ENCODE results near the gene TEX2.
"Not testable (repeated sequence)": the region's sequence is repeated elsewhere in the genome, so short reads cannot be mapped to it uniquely, and the experiment has no call there.

The TEX2 gene

DNA sequence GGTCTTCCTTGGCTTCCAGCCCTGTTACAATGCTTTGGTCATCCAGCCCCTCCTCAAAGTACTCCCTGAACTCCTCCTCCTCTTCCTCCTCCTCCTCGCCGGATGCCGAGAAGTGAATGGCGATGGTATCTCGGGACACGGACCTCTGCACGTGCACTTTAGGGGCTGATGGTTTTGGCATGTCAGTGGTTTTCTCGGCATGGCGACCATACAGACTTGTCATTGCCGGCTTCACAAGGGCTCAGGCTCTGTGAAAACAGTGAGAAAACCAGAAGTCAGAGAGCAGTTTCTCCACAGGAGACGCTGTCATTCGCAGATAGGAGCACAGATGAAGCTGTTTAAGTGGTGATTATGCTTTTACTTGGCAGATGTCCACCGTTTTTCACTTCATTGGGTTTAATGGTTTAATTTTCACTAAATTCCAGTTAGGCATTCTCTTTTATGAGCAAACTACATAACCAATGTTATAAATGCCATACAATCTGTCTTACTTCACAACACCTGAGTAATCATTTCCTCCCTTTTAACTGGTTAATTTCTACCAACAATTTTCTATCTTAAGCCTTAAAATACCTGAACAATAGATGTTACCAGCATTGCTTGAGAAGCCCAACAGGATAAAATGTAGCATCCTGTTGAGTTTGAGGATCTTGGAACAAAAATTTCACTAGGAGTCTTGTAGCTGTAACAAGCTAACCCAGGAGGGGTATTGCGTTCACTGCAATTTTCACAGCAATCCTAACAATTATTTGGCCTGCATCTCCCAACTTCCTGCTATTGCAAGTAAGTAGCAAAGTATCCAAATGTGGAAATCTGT, 48.9 kb downstream of the TEX2 start:
- DNase-seq (ENCODE audit: low read depth in 2 of 2), result no peak

DNA sequence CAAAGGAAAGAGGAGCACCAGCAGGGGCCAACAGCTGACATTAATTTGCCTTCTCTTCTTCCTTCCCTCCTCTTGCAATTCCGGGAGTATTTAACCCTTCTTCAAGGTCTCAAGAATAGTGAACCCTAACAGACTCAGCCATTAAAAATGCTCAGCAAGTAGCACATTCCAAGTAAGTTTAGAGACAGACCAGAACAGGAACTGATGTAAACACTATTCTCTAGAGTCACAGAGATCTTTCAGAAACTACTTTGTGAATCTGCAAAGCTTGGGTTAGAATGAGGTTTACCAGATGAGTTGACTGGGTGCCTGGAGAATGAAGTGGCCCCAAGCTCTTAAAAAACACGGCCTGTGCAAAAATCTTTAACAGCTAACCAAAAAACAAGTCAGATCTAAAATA, 50.9 kb downstream of the TEX2 start:
- no peak for DNase-seq (ENCODE audit: low read depth in 2 of 2)

- DNase-seq (ENCODE audit: low read depth in 2 of 2), result no peak
These were observed 53.1 kb downstream of the TEX2 start for GRCh38 chr17:64209983-64210382.

- no peak for DNase-seq (ENCODE audit: low read depth in 2 of 2)
These were observed 53.6 kb downstream of the TEX2 start for GRCh38 chr17:64209356-64209941.

DNA sequence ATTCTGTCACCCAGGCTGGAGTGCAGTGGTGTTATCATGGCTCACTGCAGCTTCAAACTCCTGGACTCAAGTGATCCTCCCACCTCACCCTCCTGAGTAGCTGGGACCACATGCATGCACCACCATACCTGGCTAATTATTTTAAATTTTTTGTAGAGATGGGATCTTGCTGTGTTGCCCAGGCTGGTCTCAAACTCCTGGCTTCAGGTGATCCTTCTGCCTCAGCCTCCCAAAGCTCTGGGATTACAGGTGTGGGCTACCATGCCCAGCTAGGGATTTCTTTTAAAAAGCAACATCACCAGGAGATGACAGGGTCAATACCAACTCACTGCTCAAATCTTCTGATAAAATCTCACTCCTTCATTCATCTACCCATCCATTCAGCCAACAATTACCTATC, 54.4 kb downstream of the TEX2 start:
- DNase-seq (ENCODE audit: low read depth in 2 of 2), result not testable (repeated sequence)

DNA sequence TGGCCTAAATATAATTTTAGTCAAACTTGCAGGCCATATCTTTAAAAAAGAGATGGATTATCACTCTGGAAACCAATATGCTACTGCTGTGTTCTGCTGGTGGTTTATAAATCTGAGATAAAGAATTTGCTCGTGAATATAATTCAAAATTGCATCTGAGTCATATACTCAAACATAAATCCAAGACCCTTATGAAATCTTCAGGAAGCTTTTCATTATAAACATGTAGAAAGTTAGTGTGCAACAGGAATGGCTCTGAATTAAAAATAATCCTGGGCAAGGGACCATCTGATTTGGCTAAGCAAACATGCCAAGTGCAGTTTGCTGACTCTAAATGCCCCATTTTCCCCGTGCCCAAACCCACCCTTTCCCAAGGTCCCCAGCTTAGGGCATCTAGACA, 57.3 kb downstream of the TEX2 start:
- DNase-seq (ENCODE audit: low read depth in 2 of 2), result no peak

DNA sequence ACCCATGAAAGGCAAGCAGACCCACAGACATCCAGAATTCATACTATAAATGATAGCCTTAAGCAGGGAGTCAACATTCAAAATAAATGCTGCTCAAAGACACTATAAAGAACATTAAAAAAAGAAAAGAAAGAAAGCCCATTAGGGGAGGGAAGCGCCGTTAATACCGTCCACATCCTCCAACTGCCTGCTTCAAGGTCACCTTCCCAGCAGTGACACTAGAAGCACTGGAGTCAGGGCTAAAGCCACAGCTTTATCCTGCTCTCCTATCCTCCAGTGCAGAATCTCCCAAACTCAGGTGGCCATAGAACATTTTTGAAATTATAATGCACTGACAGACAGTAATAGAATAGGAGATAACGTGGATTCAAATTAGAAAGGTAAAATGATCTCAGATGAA, 59.4 kb downstream of the TEX2 start:
- no peak for DNase-seq (ENCODE audit: low read depth in 2 of 2)

GRCh38 chr17:64202683-64203344, 60.2 kb downstream of the TEX2 start:
- no peak for DNase-seq (ENCODE audit: low read depth in 2 of 2)

GRCh38 chr17:64200080-64201032, 62.7 kb downstream of the TEX2 start:
- DNase-seq (ENCODE audit: low read depth in 2 of 2), result no peak

DNA sequence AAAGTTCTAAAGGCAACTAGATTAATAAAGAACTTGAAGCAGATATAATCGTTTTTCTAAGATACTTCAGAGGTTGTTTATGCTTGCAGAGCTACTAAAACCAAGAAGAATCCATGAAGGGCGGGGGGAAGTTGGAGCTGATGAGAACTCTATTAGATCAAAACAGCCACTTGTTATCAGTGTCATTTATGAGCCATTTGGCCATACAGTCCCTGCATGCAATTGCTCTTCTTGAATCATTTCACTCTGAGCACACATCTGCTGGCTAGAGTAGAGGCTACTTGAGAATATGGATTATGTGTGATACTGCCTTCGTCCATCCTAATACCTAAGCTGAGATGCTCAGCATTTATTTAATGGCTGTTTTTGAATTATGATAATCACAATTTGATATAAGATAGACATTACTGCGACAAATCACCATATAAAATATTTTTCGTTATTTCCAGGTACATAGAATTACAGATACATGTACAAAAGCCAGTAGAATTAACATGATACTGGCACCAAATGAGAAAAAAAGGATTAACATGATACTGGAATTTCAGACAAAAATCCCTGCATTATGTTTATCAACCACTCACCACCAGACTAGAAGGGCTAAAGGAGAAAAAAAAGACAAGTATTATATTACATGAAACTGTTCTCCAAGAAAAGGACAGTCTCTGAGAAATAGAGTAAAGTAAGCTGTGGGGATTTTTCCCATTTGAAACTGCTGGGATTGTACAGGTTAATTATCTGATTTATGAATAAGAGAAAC, 64.5 kb downstream of the TEX2 start:
- no peak for DNase-seq (ENCODE audit: low read depth in 2 of 2)

DNA sequence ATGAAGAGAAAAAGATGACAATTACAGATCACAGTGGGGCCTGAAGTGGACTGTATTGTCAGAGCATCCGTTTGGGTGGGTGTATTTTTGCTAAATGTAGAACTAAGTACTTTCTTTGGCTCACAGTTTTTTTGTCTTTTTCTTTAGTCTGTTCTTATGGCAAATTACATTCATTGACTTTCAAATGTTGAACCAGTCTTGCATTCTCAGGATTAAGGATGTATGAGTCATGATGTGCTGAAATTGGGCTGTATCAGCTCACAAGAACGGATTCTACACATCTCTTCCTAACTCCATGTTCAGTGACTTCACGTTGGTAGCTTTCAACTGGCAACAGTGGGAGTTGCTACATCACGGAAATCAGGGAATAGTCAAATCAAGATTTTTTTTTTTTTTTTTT, 66.5 kb downstream of the TEX2 start:
- DNase-seq (ENCODE audit: low read depth in 2 of 2), result no peak

DNA sequence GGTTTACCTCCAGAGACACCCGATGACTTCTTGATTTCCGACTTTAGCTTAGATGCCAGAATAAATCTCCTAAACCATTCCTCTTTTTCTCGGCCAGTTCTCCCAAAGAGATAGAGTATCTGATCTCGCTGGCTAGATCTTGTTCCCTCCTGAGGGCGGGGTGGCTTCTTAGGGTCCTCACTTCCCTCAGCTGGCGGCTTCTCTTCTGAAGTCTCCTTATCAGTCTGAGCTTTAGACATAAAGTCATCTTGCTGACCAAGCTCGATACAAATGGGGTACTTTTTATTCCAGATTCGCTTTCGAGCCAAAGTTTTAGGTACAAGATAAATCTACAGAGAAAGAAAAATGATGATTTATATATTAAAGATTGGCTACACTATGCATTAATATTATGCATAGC, 69.5 kb downstream of the TEX2 start:
- no peak for DNase-seq (ENCODE audit: low read depth in 2 of 2)

- no peak for DNase-seq (ENCODE audit: low read depth in 2 of 2)
These were observed 70.5 kb downstream of the TEX2 start for GRCh38 chr17:64192589-64192988.

- DNase-seq (ENCODE audit: low read depth in 2 of 2), result no peak
These were observed 72.6 kb downstream of the TEX2 start for GRCh38 chr17:64190472-64190871.

- no peak for DNase-seq (ENCODE audit: low read depth in 2 of 2)
These were observed 75.0 kb downstream of the TEX2 start for GRCh38 chr17:64188088-64188487.

DNA sequence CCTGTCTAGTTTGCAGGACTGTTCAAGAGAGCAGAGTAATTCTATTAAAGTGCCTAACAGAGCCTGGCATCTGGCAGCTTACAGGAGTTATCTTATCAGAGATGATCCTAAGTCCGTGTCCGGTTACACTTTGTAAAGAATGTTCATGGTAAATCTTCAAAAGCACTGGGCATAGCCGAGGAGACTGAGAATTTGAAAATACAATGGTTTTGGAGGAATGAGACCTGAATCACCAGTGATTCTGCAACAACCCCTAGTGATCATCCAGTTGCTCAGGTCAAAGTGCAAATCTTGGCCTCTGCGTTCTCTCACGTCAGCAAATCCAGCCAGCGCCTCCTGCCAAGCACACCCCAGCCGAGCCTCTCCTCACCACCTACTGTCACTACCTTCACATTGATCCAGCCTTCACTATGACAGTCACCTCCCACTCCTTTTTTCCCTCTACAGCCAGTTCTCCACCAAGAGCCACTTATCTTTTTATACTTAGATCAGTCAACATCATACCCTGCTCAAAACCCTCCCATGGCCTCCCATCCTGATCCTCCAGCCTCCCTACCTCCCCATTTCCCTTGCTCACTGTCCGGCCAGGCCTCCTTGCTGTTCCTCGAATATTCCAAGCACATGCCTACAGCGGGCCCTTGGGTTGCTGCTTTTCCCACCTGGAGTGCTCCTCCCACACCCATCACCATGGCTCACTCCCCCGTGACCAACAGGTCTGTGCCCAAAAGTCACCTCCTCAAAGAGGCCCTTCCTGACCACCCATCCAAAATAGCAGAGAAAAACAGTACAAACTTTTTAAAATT, 75.8 kb downstream of the TEX2 start:
- no peak for DNase-seq (ENCODE audit: low read depth in 2 of 2)

- no peak for DNase-seq (ENCODE audit: low read depth in 2 of 2)
These were observed 76.6 kb downstream of the TEX2 start for GRCh38 chr17:64186171-64187092.

GRCh38 chr17:64185557-64185956, 77.5 kb downstream of the TEX2 start:
- DNase-seq (ENCODE audit: low read depth in 2 of 2), result not testable (repeated sequence)

GRCh38 chr17:64185101-64185500, 78.0 kb downstream of the TEX2 start:
- no peak for DNase-seq (ENCODE audit: low read depth in 2 of 2)

All from stimulated activated CD8-positive, alpha-beta memory T cell treated with anti-CD3 and anti-CD28 coated beads, Interleukin-15, amount 100 ng/mL, for 4 hours (primary cell).